ENCODE results near the gene PPM1L. TPM values are rescaled to one million over a fixed set of nuclear protein-coding genes. Genes with fewer than 3 reads are reported as not detected.

PPM1L gene
- total and polyA plus RNA-seq, 2 donors (not counting 1 experiment from before 2014, with no cell fraction given): 1.1 to 12.0 TPM

DNA sequence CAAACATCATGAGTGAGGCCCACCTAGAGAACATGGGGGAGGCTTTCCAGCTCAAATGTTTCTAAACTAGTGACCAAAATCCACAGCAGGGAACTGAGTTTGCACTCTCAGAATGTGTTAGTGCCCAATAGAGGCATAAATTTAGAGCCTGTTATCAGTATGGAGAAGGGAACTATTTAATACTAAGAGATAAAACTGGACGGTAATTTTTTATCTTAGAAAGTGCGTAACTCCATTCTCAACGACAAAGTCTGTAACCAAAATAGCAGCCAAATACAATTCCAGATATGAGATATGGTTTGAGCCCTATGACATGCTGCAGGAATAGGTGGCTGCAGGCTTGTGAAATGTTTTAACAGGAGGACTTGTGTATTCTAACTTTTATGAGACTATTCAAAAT is 345.6 kb downstream of the PPM1L start:
- intact Hi-C loops (cut with micrococcal nuclease): loop anchor here (10.0 kb wide), 1 partner anchor 147 kb away; no protein-coding TSS in a partner anchor
- peaks cover 0 to 6% (median 0%) of the 10 kb centered on the region in 4 experiments for H3K27me3 ChIP-seq (replicated peaks in 1 of 4; ENCODE audit: control extremely low read depth in 1 of 4, control insufficient read depth in 3 of 4, insufficient read depth in 4 of 4, low read length in 3 of 4)
- no peak overlapping the region for H3K9ac ChIP-seq (ENCODE audit: low read length)
- no peak overlapping the region for H3K27ac Mint-ChIP-seq
- no peaks in the 10 kb centered on the region for H3K36me3 ChIP-seq (replicated peaks in 1 of 2; ENCODE audit: control extremely low read depth in 1 of 2, control insufficient read depth in 1 of 2, extremely low read depth in 1 of 2, insufficient read depth in 2 of 2, low read length in 1 of 2)
- ATAC-seq (ENCODE audit: low read depth) (no peak), DNase-seq (no peak)
- H4K20me1 ChIP-seq (ENCODE audit: control insufficient read depth, insufficient read depth, low read length, poor library complexity, severe bottlenecking): no peaks in the 10 kb centered on the region
- ChIA-PET POLR2A (no interaction called here), CTCF (interaction anchor here (1.3 kb wide), 1 partner anchor 145 kb away, joined by 4 read pairs; no protein-coding TSS in a partner anchor)
- no peaks in the 10 kb centered on the region for H3K9me3 ChIP-seq (ENCODE audit: control extremely low read depth in 1 of 3, control insufficient read depth in 2 of 3, insufficient read depth in 1 of 3, low read length in 2 of 3)
- H3K79me2 ChIP-seq (ENCODE audit: control insufficient read depth, insufficient read depth, low read length): no peaks in the 10 kb centered on the region
- no peak for TF ChIP-seq EZH2 (IDR thresholded peaks at IDR 0.05; ENCODE audit: borderline replicate concordance, insufficient read depth, low read depth, low read length, poor library complexity, severe bottlenecking)
- TF ChIP-seq, protein P1, sequence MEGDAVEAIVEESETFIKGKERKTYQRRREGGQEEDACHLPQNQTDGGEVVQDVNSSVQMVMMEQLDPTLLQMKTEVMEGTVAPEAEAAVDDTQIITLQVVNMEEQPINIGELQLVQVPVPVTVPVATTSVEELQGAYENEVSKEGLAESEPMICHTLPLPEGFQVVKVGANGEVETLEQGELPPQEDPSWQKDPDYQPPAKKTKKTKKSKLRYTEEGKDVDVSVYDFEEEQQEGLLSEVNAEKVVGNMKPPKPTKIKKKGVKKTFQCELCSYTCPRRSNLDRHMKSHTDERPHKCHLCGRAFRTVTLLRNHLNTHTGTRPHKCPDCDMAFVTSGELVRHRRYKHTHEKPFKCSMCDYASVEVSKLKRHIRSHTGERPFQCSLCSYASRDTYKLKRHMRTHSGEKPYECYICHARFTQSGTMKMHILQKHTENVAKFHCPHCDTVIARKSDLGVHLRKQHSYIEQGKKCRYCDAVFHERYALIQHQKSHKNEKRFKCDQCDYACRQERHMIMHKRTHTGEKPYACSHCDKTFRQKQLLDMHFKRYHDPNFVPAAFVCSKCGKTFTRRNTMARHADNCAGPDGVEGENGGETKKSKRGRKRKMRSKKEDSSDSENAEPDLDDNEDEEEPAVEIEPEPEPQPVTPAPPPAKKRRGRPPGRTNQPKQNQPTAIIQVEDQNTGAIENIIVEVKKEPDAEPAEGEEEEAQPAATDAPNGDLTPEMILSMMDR (IDR thresholded peaks at IDR 0.05): no peak
- no peak overlapping the region for H3K4me3 Mint-ChIP-seq
- H3K4me1 ChIP-seq (ENCODE audit: control insufficient read depth in 2 of 2, insufficient read depth in 2 of 2, low read length in 2 of 2): peaks cover 6 to 10% of the 10 kb centered on the region in 2 donors
- no peak overlapping the region for H3K4me3 ChIP-seq (ENCODE audit: control extremely low read depth in 1 of 5, extremely low read depth in 1 of 5, insufficient read depth in 1 of 5, low read depth in 2 of 5, low read length in 4 of 5)
- H3K9me3 Mint-ChIP-seq (ENCODE audit: insufficient read depth): no peaks in the 10 kb centered on the region
- no CpG with 5 or more reads among the region's 3 CpGs for WGBS (ENCODE audit: insufficient coverage)
- peaks cover 12% of the 10 kb centered on the region for H3K4me1 Mint-ChIP-seq
- no peak overlapping the region for H3K27ac ChIP-seq (ENCODE audit: low read length in 2 of 2)
- peaks cover 5% of the 10 kb centered on the region for H3K27me3 Mint-ChIP-seq
- H3K4me2 ChIP-seq (replicated peaks; ENCODE audit: low read depth, low read length, poor library complexity, severe bottlenecking): no peak overlapping the region
- H2AFZ ChIP-seq (ENCODE audit: insufficient read depth, low read depth, low read length, poor library complexity, severe bottlenecking): no peak overlapping the region

DNA sequence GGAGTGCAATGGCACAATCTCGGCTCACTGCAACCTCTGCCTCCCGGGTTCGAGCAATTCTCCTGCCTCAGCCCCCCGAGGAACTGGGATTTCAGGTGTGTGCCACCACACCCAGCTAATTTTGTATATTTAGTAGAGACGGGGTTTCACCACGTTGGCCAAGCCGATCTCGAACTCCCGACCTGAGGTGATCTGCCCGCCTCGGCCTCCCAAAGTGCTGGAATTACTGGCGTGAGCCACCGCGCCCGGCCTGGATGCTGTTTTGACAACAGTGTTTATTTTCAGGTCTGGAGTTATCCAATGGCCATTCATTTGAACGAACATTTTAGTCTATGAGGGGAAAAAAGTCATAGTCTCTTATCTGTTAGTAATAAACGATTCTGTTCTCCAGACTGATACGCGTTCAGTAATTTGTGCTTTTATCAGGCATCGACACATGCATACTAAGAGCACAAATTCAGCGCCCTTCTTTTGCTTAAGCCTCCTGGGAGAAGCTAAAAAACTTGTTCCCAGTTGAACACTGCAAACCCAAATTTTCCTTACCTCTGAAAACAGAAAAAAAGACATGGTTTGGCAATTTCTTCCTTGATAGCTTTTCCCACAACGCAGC is 347.9 kb downstream of the PPM1L start:
- no peak for DNase-seq
- peaks cover 10% of the 10 kb centered on the region for H3K27me3 Mint-ChIP-seq
- POLR2A ChIA-PET: no interaction called here
- H2AFZ ChIP-seq (ENCODE audit: insufficient read depth, low read depth, low read length, poor library complexity, severe bottlenecking): peak overlapping the region; percentile 83
- H3K4me2 ChIP-seq (replicated peaks; ENCODE audit: low read depth, low read length, poor library complexity, severe bottlenecking): no peak overlapping the region
- H3K9me3 ChIP-seq (ENCODE audit: control extremely low read depth in 1 of 3, control insufficient read depth in 2 of 3, insufficient read depth in 1 of 3, low read length in 2 of 3): no peaks in the 10 kb centered on the region
- ATAC-seq (ENCODE audit: low read depth): no peak
- no peaks in the 10 kb centered on the region for H3K36me3 ChIP-seq (replicated peaks in 1 of 2; ENCODE audit: control extremely low read depth in 1 of 2, control insufficient read depth in 1 of 2, extremely low read depth in 1 of 2, insufficient read depth in 2 of 2, low read length in 1 of 2)
- no peak overlapping the region for H3K27ac Mint-ChIP-seq
- H3K27ac ChIP-seq (ENCODE audit: low read length in 2 of 2): no peak overlapping the region
- H3K4me3 ChIP-seq (ENCODE audit: control extremely low read depth in 1 of 5, extremely low read depth in 1 of 5, insufficient read depth in 1 of 5, low read depth in 2 of 5, low read length in 4 of 5): no peak overlapping the region
- peaks cover 0 to 6% (median 0%) of the 10 kb centered on the region in 4 experiments for H3K27me3 ChIP-seq (replicated peaks in 1 of 4; ENCODE audit: control extremely low read depth in 1 of 4, control insufficient read depth in 3 of 4, insufficient read depth in 4 of 4, low read length in 3 of 4)
- TF ChIP-seq EZH2 (IDR thresholded peaks at IDR 0.05; ENCODE audit: borderline replicate concordance, insufficient read depth, low read depth, low read length, poor library complexity, severe bottlenecking): no peak
- TF ChIP-seq, protein P1 (IDR thresholded peaks at IDR 0.05): no peak
- H3K4me1 Mint-ChIP-seq: peaks cover 12% of the 10 kb centered on the region
- no peaks in the 10 kb centered on the region for H3K79me2 ChIP-seq (ENCODE audit: control insufficient read depth, insufficient read depth, low read length)
- H3K4me3 Mint-ChIP-seq: peak overlapping the region; percentile 83
- CTCF ChIA-PET: interaction anchor here (2.1 to 2.5 kb wide), 2 partner anchors 147 to 151 kb away, joined by 5 to 7 read pairs; no protein-coding TSS in a partner anchor
- no peak overlapping the region for H3K9ac ChIP-seq (ENCODE audit: low read length)
- H3K4me1 ChIP-seq (ENCODE audit: control insufficient read depth in 2 of 2, insufficient read depth in 2 of 2, low read length in 2 of 2): peaks cover 6 to 10% of the 10 kb centered on the region in 2 donors
- no peaks in the 10 kb centered on the region for H4K20me1 ChIP-seq (ENCODE audit: control insufficient read depth, insufficient read depth, low read length, poor library complexity, severe bottlenecking)
- intact Hi-C loops (cut with micrococcal nuclease): loop anchor here (10.0 kb wide), 1 partner anchor 149 kb away; no protein-coding TSS in a partner anchor
- WGBS (ENCODE audit: insufficient coverage): 99% methylated on average over 22 of the region's 22 CpGs
- no peaks in the 10 kb centered on the region for H3K9me3 Mint-ChIP-seq (ENCODE audit: insufficient read depth)

All from B cell (primary cell).